Measurements from ENCODE around the gene C15orf61.

DNA sequence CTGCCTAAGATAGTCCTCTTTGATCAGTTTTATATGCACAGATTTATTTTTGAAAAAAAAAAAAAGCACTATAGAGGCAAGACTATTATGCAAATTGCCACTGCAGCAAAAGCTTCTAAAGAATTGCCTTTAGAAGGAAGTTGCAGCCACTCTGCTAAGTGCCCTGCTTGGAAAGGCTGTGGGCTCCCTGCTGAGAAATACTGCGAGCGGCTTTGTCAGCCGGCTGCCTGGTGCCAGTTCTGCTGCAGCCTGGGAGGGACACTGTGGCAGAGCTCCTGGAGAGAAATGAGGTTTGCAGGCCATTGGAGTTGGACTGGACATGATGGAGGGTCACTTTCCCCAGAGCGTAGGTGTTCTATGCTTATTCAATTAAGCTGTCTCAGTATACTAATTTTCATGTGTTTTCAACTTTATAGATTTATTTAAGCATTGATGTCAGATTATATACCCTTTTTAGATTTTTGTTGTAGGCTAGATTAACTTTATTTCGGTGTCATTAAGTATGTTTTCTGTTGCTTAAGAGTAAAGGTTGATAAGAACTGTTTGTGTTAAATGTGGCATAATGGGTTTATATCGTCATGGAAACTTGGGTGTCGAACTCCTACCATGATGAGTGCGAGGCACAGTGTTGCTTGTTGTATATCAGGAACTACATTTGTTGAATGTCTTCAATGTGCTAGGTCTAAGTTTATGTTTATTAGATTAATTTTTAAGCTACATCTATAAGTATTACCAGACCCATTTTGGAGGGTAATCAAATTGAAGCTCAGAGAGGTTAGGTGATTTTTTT, 28.1 kb downstream of the C15orf61 start:
- TF ChIP-seq, protein P1, sequence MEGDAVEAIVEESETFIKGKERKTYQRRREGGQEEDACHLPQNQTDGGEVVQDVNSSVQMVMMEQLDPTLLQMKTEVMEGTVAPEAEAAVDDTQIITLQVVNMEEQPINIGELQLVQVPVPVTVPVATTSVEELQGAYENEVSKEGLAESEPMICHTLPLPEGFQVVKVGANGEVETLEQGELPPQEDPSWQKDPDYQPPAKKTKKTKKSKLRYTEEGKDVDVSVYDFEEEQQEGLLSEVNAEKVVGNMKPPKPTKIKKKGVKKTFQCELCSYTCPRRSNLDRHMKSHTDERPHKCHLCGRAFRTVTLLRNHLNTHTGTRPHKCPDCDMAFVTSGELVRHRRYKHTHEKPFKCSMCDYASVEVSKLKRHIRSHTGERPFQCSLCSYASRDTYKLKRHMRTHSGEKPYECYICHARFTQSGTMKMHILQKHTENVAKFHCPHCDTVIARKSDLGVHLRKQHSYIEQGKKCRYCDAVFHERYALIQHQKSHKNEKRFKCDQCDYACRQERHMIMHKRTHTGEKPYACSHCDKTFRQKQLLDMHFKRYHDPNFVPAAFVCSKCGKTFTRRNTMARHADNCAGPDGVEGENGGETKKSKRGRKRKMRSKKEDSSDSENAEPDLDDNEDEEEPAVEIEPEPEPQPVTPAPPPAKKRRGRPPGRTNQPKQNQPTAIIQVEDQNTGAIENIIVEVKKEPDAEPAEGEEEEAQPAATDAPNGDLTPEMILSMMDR (IDR thresholded peaks at IDR 0.05), result no peak
- no peak for TF ChIP-seq POLR2A (IDR thresholded peaks at IDR 0.05)

All from lower leg skin (tissue), 3 donors.